Measurements from ENCODE around the gene RAD9A.
"Not testable (repeated sequence)": the region's sequence is repeated elsewhere in the genome, so short reads cannot be mapped to it uniquely, and the experiment has no call there.

RAD9A gene

GRCh38 chr11:67411785-67412152 lies 20.0 kb downstream of the RAD9A start:
- no peak for DNase-seq

- no peak for DNase-seq
Observed at GRCh38 chr11:67412495-67413179, 20.9 kb downstream of the RAD9A start.

- DNase-seq, result no peak
Observed at GRCh38 chr11:67413266-67413849, 21.6 kb downstream of the RAD9A start.

- no peak for DNase-seq
Observed at GRCh38 chr11:67415501-67416304, 23.9 kb downstream of the RAD9A start, which contains the start of gene CARNS1. TSS of gene CARNS1 (plus strand) at chr11:67415678. CDS start at chr11:67416200, 522 bp downstream.

GRCh38 chr11:67416416-67417335 lies 24.9 kb downstream of the RAD9A start:
- DNase-seq, result no peak

GRCh38 chr11:67417425-67417824 lies 25.6 kb downstream of the RAD9A start:
- DNase-seq, result no peak

GRCh38 chr11:67418476-67419281 lies 26.9 kb downstream of the RAD9A start:
- DNase-seq, result no peak

GRCh38 chr11:67419325-67420049 lies 27.7 kb downstream of the RAD9A start:
- DNase-seq, result no peak

GRCh38 chr11:67420147-67420645 lies 28.4 kb downstream of the RAD9A start:
- no peak for DNase-seq

- peak; percentile 65 for DNase-seq
Observed at GRCh38 chr11:67420646-67421429, 29.1 kb downstream of the RAD9A start.

- no peak for DNase-seq
Observed at GRCh38 chr11:67421430-67422031, 29.7 kb downstream of the RAD9A start.

GRCh38 chr11:67422891-67423290 lies 31.1 kb downstream of the RAD9A start:
- DNase-seq, result no peak

- DNase-seq, result no peak
Observed at GRCh38 chr11:67423466-67423865, 31.7 kb downstream of the RAD9A start.

- DNase-seq, result no peak
Observed at GRCh38 chr11:67423891-67424613, 32.3 kb downstream of the RAD9A start.

- DNase-seq, result not testable (repeated sequence)
Observed at GRCh38 chr11:67427364-67427859, 35.6 kb downstream of the RAD9A start.

GRCh38 chr11:67428052-67429001 lies 36.5 kb downstream of the RAD9A start, which contains the start of gene RPS6KB2:
TSS of gene RPS6KB2 (plus strand) at chr11:67428494. CDS start at chr11:67428546, 52 bp downstream.
- DNase-seq, result peak; percentile 89

GRCh38 chr11:67429038-67429668 lies 37.4 kb downstream of the RAD9A start:
- no peak for DNase-seq
